HG03342 (cell line): ENCODE data around the gene OTOP3.
A peak's percentile ranks its signal among the peaks of the same experiment; 100 is the strongest.
"Not testable (repeated sequence)": the region's sequence is repeated elsewhere in the genome, so short reads cannot be mapped to it uniquely, and the experiment has no call there.

Experiments
- ATAC-seq: cut with Tn5 transposase; IDR thresholded peaks from one replicate; pipeline ENCODE4 v1.9.1; 2021; ENCODE audit warnings: mild to moderate bottlenecking, moderate library complexity; ENCODE audit not compliant: unreplicated experiment

The OTOP3 gene

DNA sequence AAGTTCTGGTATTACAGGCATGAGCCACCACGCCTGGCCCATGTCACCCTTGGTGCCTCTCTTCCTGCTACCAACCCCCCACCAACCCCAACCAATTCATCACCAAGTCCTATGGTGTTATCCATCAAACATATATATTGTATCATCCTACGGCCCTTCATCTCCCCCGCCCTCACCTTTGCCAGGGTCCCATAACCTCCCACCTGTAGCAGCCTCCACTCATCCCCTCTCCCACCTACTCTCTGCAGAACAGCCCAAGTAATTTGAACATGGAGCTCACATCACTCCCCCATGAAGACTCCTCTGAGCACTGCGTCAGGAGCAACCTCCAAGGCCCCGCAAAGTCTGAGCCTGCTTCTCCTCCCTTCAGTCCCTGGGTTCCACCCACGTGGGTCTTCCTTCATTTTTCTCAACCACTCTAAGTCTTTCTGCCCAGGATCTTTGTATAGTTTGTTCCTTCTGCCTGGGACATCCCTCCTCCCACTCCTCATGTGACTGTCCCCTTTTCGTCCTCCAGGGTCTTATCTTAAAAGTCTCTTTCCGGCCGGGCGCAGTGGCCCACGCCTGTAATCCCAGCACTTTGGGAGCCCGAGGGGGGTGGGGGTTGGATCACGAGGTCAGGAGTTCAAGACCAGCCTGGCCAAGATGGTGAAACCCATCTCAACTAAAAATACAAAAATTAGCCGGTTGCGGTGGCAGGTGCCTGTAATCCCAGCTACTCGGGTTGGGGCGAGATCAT, 43.9 kb downstream of the OTOP3 start:
- ATAC-seq = no peak

- ATAC-seq = no peak
Measured at GRCh38 chr17:74981318-74981978, 45.8 kb downstream of the OTOP3 start.

GRCh38 chr17:74981979-74982662, 46.4 kb downstream of the OTOP3 start:
- no peak for ATAC-seq

GRCh38 chr17:74982663-74983313, 47.1 kb downstream of the OTOP3 start:
- ATAC-seq = not testable (repeated sequence)

DNA sequence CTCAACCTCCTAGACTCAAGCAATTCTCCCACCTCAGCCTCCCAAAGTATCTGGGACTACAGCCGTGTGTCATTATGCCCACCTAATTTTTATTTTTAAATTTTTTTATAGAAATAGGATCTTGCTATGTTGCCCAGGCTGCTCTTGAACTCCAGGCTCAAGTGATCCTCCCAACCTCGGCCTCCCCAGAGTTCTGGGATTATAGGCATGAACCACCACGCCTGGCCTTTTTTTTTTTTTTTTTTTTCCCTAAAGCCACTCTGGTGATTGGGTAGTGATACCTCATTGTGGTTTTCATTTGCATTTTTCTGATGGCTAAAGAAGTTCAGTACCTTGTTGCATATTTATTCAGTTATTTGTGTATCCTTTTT, 50.5 kb downstream of the OTOP3 start:
- ATAC-seq = no peak

GRCh38 chr17:74987418-74987908, 51.8 kb downstream of the OTOP3 start, which contains the start of gene CDR2L:
Gene CDR2L, plus strand, starts transcription at chr17:74987632. Its CDS starts 412 bp downstream, at chr17:74988044.
- peak; percentile 92 for ATAC-seq

DNA sequence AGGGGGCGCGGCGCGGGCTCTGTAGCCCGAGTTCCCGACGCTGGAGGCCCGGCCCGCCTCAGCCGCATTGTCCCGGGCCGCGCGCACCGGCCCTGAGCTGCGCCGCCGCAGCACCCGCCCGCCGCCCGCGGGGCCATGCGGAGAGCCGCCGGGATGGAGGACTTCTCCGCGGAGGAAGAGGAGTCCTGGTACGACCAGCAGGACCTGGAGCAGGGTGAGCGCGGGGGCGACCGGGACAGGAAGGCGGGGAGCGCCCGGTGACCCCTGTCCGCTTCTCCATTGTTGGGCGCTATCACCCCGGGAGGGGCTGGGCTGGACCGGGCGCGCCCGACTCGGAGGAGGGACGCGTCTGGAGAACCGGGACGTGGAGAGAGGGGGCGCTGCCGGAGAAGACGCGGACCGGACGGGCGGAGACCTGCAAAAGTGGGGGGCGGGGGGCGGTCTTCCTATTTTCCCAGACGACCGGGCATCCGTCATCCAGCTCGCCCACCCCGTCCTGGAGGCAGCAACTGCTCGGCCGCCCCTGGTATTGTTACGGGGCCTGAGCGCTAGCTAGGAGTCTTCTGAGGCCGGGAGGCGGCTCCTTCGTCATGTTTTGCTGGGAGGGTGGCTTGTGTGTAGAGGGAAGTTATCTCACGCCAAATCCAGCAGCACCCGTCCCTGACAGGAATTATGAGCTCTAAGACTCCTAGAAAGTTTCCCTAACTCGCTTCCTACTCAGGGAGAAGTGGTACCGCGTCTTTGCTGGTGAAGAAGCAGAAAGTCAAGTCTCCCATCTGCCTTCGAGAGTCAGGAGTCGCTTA, 52.4 kb downstream of the OTOP3 start:
- ATAC-seq = peak; percentile 25

DNA sequence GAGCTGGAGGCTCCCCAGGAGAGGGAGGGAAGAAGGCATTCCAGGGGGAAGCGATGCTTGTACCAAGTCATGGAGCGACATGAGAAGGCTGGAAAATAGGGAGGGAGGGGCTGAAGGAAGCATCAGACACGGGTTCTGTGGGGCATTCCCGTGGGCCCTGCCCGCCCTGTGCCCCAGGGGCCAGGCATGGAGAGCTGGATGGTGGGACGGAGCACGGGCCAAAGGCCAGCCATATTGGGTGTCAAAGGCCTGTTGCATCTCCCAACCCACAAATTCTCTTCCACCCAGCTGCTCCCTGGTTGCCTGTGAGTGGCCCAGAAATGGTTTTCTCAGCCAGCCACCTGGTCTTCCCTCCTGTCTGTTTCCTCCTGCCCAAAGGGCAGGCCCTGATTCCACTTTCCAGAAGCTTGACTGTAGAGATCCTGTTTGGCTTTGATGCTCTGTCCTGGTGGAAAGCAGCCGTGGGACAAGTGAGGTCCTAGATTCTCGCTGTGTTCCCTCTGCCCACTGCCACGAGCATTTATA, 54.9 kb downstream of the OTOP3 start:
- no peak for ATAC-seq

GRCh38 chr17:74992223-74992622, 56.5 kb downstream of the OTOP3 start:
- ATAC-seq = no peak

DNA sequence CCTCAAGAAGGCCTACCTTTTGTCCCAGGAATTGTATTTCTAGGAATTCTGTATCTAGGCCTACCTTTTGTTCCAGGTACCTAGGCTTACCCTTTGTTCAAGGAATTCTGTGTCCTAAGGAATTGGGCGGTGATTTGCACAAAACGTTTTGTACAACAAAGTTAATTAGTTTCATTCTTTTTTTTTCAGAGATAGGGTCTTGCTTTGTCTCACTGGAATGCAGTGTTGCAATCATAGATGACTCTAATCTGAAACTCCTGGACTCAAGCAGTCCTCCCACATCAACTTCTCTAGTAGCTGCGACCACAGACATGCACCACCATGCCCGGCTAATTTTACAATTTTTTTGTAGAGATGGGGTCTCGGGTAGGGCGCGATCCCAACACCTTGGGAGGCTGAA, 58.7 kb downstream of the OTOP3 start:
- no peak for ATAC-seq

- no peak for ATAC-seq
Measured at GRCh38 chr17:74995847-74996246, 60.1 kb downstream of the OTOP3 start.

DNA sequence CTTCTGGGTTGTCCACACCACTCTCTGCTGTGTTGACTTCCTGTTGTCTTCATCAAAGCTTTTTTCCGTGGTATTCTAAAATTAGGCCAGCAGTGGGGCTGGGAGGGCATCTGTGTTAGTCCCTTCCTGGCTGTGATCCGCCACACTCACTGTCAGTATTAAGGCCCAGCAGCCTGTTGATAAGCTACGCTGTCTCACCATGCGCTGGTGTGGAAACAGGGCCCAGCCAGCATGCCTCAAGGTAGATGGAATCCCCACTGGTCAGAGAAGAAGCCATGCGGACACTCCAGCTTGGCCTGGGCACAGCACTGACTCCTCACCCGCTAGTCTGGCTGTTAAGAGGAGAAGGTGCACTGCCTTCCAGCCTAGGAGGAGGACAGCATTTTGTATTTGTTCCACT, 63.1 kb downstream of the OTOP3 start:
- ATAC-seq = no peak

- no peak for ATAC-seq
Measured at GRCh38 chr17:74999523-74999922, 63.8 kb downstream of the OTOP3 start.
